Endodermal cell (in vitro differentiated cells): ENCODE data around the gene THAP2. TPM values are rescaled to one million over a fixed set of nuclear protein-coding genes. Genes with fewer than 3 reads are reported as not detected.
"Not testable (repeated sequence)": the region's sequence is repeated elsewhere in the genome, so short reads cannot be mapped to it uniquely, and the experiment has no call there.

Experiments
- DNase-seq: peaks from one replicate; pipeline ENCODE4 v3.0.0-alpha.2; 2017
- H3K27ac ChIP-seq: 2 replicates; pipeline ENCODE4 v1.5.1; 2013; ENCODE audit warnings: mild to moderate bottlenecking, low read depth, low read length, moderate library complexity
- H3K27me3 ChIP-seq: 2 replicates; pipeline ENCODE4 v1.6.1; 2013; ENCODE audit warnings: mild to moderate bottlenecking, low read length, moderate library complexity; ENCODE audit not compliant: insufficient read depth, control insufficient read depth, poor library complexity, severe bottlenecking
- H3K36me3 ChIP-seq: 2 replicates; pipeline ENCODE4 v1.7.0; 2013; ENCODE audit warnings: mild to moderate bottlenecking, low read length, moderate library complexity; ENCODE audit not compliant: control insufficient read depth, insufficient read depth
- H3K4me1 ChIP-seq: one replicate; pipeline ENCODE4 v1.7.0; 2013; ENCODE audit warnings: low read length; ENCODE audit not compliant: control insufficient read depth, insufficient read depth
- H3K4me3 ChIP-seq: 2 replicates; pipeline ENCODE4 v1.5.1; 2013; ENCODE audit warnings: mild to moderate bottlenecking, low read length, moderate library complexity
- H3K9ac ChIP-seq: 2 replicates; pipeline ENCODE4 v1.6.1; 2013; ENCODE audit warnings: mild to moderate bottlenecking, low read length, moderate library complexity; ENCODE audit not compliant: poor library complexity, severe bottlenecking; ENCODE audit errors: extremely low read depth
- H3K9me3 ChIP-seq: 2 replicates; pipeline ENCODE4 v1.6.1; 2013; ENCODE audit warnings: mild to moderate bottlenecking, low read length, moderate library complexity; ENCODE audit not compliant: control insufficient read depth
- H3K27ac Mint-ChIP-seq: 2 replicates; pipeline ENCODE4 v1.8.0; 2020; ENCODE audit warnings: mixed read lengths
- H3K27me3 Mint-ChIP-seq: 2 replicates; pipeline ENCODE4 v1.8.0; 2021; ENCODE audit warnings: mild to moderate bottlenecking, mixed read lengths; ENCODE audit not compliant: insufficient read depth
- H3K36me3 Mint-ChIP-seq: 2 replicates; pipeline ENCODE4 v1.8.0; 2020; ENCODE audit warnings: low read depth, mixed read lengths
- H3K4me1 Mint-ChIP-seq: 2 replicates; pipeline ENCODE4 v1.8.0; 2020; ENCODE audit warnings: mixed read lengths
- H3K4me3 Mint-ChIP-seq: 2 replicates; pipeline ENCODE4 v1.8.0; 2020; ENCODE audit warnings: mild to moderate bottlenecking, moderate library complexity, mixed read lengths
- H3K9me3 Mint-ChIP-seq: 2 replicates; pipeline ENCODE4 v1.8.0; 2020; ENCODE audit warnings: mild to moderate bottlenecking, mixed read lengths
- CTCF ChIP-seq: fragments of 200-600 bp; sonication (generic); conservative IDR thresholded peaks from 2 replicates; pipeline ENCODE4 v1.5.0; 2021; ENCODE audit warnings: antibody characterized with exemption, mild to moderate bottlenecking
- WGBS, 2 experiments: methylation state at CpG; one replicate each; pipeline versions ENCODE4 v1.1.5 to v1.1.7; 2013; ENCODE audit warnings: missing lambda C conversion rate in 2 of 2, mixed read lengths in 1 of 2; ENCODE audit not compliant: insufficient coverage in 1 of 2, insufficient read length in 1 of 2; 5-methylcytosine and 5-hydroxymethylcytosine counted together
- total RNA-seq, 2 donors: library from RNA; stranded (reverse); fragmentation: NEBNext Ultra II Directional in 1 of 2; extraction: Animal tissue kit (Norgen Biotek cat#: 25700) in 1 of 2; gene quantifications; 2 replicates in 1 of 2; 3 replicates in 1 of 2; pipeline ENCODE4 v1.2.1, GENCODE V29; 2021

The THAP2 gene
- total RNA-seq, 2 donors from 2014 or later: 7.2 to 9.3 TPM

DNA sequence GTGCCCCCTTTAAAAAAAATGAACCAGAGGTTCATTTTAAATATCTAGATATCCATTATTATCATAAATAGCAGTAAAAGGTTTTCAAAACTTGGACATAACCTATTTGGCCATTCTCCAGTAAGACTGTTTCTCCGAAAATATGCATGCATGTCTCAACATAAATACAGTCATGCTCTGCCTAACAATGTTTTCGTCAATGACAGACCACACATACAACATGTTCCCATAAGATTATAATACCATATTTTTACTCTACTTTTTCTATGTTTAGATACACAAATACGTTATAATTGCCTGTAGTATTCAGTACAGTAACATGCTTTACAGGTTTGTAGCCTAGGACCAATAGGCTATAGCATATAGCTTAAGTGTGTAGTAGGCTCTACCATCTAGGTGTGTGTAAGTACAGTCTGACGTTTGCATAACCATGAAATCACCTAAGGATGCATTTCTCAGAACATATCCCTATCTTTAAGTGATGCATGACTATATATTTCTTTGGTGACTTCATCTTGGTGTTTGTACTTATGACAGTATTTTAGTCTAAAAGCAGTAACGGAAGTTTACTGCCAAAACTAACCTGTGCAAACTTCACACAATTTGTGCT lies 25.0 kb downstream of the THAP2 start:
- Histone ChIP-seq H3K4me1 (no peaks in the 10 kb centered on the region), H3K27me3 (no peaks in the 10 kb centered on the region), H3K9ac (no peak overlapping the region), H3K4me3 (no peak overlapping the region), H3K27ac (no peak overlapping the region), H3K9me3 (no peaks in the 10 kb centered on the region), H3K36me3 (peaks cover 4% of the 10 kb centered on the region)
- no peak for DNase-seq
- WGBS, 2 experiments: 83 to 97% methylated on average over 2 to 5 of the region's 5 CpGs
- TF ChIP-seq CTCF: no peak
- H3K27me3 Mint-ChIP-seq: no peaks in the 10 kb centered on the region
- H3K36me3 Mint-ChIP-seq: no peaks in the 10 kb centered on the region
- peaks cover 11% of the 10 kb centered on the region for H3K4me1 Mint-ChIP-seq
- no peak overlapping the region for H3K4me3 Mint-ChIP-seq
- H3K27ac Mint-ChIP-seq: no peak overlapping the region
- H3K9me3 Mint-ChIP-seq: no peaks in the 10 kb centered on the region

DNA sequence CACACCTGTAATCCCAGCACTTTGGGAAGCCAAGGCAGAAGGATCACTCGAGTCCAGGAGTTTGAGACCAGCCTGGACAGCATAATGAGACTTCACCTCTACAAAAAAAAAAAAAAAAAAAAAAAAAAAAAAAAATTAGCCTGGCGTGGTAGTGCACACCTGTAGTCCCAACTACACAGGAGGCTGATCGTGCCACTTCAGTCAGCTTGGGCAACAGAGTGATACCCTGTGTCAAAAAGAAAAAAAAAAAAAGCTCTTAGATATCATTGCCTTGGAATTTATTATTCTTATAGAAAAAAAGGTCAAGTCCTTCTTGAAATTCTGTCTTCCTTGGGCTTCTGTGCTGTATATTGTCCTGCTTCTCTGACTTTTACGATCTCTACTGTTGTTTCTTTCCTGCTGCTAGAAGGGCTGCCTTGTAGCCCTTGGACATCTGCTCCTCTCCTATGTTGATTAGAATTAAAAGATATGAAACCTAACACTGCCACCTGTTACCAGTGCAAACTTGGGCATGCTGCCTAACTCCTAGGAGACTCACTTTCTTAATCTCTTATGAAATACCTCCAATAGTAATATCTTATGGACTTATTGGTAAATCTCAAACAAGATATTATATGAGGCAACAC lies 27.5 kb downstream of the THAP2 start:
- H3K36me3 Mint-ChIP-seq: peaks cover 3% of the 10 kb centered on the region
- H3K27me3 Mint-ChIP-seq: no peaks in the 10 kb centered on the region
- no peak overlapping the region for H3K27ac ChIP-seq
- DNase-seq: no peak
- no peak overlapping the region for H3K4me3 ChIP-seq
- no peaks in the 10 kb centered on the region for H3K4me1 ChIP-seq
- H3K9me3 ChIP-seq: no peaks in the 10 kb centered on the region
- peaks cover 19% of the 10 kb centered on the region for H3K4me1 Mint-ChIP-seq
- no peak overlapping the region for H3K27ac Mint-ChIP-seq
- H3K9me3 Mint-ChIP-seq: no peaks in the 10 kb centered on the region
- no peak overlapping the region for H3K9ac ChIP-seq
- H3K36me3 ChIP-seq: peaks cover 7% of the 10 kb centered on the region
- H3K27me3 ChIP-seq: no peaks in the 10 kb centered on the region
- TF ChIP-seq CTCF: no peak
- WGBS, 2 experiments: 94 to 100% methylated on average over 1 to 2 of the region's 4 CpGs
- H3K4me3 Mint-ChIP-seq: no peak overlapping the region

DNA sequence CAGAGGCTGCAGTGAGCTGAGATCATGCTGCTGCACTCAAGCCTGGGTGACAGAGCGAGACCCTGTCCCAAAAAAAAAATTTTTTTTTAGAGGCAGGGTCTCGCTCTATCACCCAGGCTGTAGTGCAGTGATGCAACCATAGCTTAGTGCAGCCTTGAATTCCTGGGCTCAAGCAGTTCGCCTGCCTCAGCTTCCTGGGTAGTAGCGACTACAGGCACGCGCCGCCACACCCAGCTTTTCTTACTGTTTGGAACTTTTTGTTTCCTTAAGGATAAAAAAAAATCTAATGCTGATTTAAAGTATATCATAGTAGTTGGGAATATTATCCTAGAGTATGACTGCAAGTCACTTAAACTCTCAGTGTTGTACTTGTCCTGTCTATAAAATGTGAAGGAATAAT lies 29.0 kb downstream of the THAP2 start:
- H3K9me3 ChIP-seq: no peaks in the 10 kb centered on the region
- no peak overlapping the region for H3K27ac Mint-ChIP-seq
- H3K36me3 ChIP-seq: peaks cover 19% of the 10 kb centered on the region
- H3K27me3 ChIP-seq: no peaks in the 10 kb centered on the region
- no peak overlapping the region for H3K9ac ChIP-seq
- H3K4me1 Mint-ChIP-seq: peaks cover 13% of the 10 kb centered on the region
- H3K27ac ChIP-seq: no peak overlapping the region
- no peaks in the 10 kb centered on the region for H3K4me1 ChIP-seq
- H3K4me3 ChIP-seq: no peak overlapping the region
- peaks cover 12% of the 10 kb centered on the region for H3K36me3 Mint-ChIP-seq
- TF ChIP-seq CTCF: no peak
- DNase-seq: no peak
- H3K9me3 Mint-ChIP-seq: no peaks in the 10 kb centered on the region
- H3K4me3 Mint-ChIP-seq: no peak overlapping the region
- H3K27me3 Mint-ChIP-seq: no peaks in the 10 kb centered on the region
- 97 to 100% methylated on average over 2 to 7 of the region's 7 CpGs for WGBS, 2 experiments

- H3K27me3 ChIP-seq, DNase-seq, H3K9ac ChIP-seq, H3K4me3 Mint-ChIP-seq, H3K4me3 ChIP-seq, H3K27ac ChIP-seq, H3K4me1 ChIP-seq, H3K9me3 ChIP-seq, H3K9me3 Mint-ChIP-seq, H3K27me3 Mint-ChIP-seq: not testable (repeated sequence)
- Mint-ChIP-seq H3K4me1 (peaks cover 13% of the 10 kb centered on the region), H3K27ac (peak overlapping the region; percentile 6), H3K36me3 (peaks cover 16% of the 10 kb centered on the region)
- 90 to 98% methylated on average over 2 to 5 of the region's 5 CpGs for WGBS, 2 experiments
- H3K36me3 ChIP-seq: peaks cover 24% of the 10 kb centered on the region
Observed at GRCh38 chr12:71693651-71694050, 29.6 kb downstream of the THAP2 start.
